ENCODE data around the gene FBLN7. TPM values are rescaled to one million over a fixed set of nuclear protein-coding genes. Genes with fewer than 3 reads are reported as not detected.

FBLN7 gene
- total RNA-seq, 1 experiment from 2014 or later: 0.14 TPM

DNA sequence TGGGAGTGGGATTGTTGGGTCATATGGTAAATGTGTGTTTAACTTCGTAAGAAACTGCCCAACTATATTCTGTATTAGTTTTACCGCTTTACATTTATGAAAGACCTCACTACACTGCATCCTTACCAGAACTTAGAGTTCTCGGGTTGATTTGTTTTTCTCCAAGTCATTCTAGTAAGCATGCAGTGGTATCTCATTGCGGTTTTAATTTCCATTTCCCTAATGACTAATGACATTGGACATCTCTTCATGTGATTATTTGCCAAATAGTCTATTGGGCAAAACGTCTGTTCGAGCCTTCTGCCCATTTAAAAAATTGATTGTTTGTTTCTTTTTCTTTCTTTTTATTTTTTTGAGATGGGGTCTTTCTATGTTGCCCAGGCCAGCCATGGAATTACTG, 6.8 kb downstream of the FBLN7 start:
- H3K4me1 Mint-ChIP-seq (ENCODE audit: insufficient read depth, unreplicated experiment): no peaks in the 10 kb centered on the region
- no peak for DNase-seq (ENCODE audit: unreplicated experiment)
- H3K9me3 Mint-ChIP-seq (ENCODE audit: unreplicated experiment): no peaks in the 10 kb centered on the region
- no peaks in the 10 kb centered on the region for H3K27me3 Mint-ChIP-seq (ENCODE audit: insufficient read depth, unreplicated experiment)
- no peak overlapping the region for H3K4me3 Mint-ChIP-seq (ENCODE audit: unreplicated experiment)
- no peaks in the 10 kb centered on the region for H3K36me3 Mint-ChIP-seq (ENCODE audit: insufficient read depth, unreplicated experiment)
- CTCF ChIA-PET: no interaction called here
- POLR2A ChIA-PET: no interaction called here
- no TSS peak for BruUV-seq (replicated peaks)
- H3K27ac Mint-ChIP-seq (ENCODE audit: low read depth, unreplicated experiment): no peak overlapping the region
- TF ChIP-seq, protein P1, sequence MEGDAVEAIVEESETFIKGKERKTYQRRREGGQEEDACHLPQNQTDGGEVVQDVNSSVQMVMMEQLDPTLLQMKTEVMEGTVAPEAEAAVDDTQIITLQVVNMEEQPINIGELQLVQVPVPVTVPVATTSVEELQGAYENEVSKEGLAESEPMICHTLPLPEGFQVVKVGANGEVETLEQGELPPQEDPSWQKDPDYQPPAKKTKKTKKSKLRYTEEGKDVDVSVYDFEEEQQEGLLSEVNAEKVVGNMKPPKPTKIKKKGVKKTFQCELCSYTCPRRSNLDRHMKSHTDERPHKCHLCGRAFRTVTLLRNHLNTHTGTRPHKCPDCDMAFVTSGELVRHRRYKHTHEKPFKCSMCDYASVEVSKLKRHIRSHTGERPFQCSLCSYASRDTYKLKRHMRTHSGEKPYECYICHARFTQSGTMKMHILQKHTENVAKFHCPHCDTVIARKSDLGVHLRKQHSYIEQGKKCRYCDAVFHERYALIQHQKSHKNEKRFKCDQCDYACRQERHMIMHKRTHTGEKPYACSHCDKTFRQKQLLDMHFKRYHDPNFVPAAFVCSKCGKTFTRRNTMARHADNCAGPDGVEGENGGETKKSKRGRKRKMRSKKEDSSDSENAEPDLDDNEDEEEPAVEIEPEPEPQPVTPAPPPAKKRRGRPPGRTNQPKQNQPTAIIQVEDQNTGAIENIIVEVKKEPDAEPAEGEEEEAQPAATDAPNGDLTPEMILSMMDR (IDR thresholded peaks at IDR 0.05; ENCODE audit: unreplicated experiment): no peak
- intact Hi-C loops (cut with micrococcal nuclease): no loop called here

DNA sequence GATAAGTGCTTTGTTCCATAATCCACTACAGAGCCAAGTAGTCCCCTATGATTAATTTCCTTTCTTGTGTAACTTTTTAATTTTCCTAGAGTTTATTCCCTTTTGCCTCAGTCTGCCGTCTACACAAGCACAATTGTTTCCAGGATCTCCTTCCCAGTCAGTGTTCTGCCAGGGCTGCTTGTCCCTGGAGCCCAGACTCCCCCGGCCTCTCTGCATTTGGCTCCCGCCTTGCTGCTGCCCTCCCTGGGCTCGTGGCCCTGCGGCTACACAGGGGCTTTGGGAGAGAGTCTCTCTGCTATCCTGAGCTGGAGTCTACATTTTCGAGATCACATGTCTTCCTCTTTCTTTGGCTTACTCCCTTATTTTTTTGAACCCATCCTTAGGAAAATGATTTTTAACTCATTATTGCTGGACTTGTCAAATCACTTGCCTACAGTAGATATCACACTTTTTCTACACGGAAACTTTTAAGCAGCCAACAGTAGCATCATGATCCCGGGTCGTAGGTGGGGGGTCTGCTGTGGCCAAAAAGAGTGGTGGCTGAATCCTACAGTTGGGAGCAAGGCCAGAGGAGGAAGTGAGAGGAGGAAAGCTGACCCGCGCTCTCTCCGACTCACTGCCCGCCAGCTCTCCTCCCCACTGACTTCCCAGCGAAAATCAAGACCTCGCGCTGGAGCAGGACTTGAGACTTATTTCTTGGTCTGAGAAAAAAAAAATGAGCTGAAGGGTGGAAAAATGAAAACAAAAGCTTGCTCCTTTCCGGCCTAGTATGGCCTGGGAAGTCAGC, 9.4 kb downstream of the FBLN7 start:
- no peaks in the 10 kb centered on the region for H3K9me3 Mint-ChIP-seq (ENCODE audit: unreplicated experiment)
- POLR2A ChIA-PET: no interaction called here

DNA sequence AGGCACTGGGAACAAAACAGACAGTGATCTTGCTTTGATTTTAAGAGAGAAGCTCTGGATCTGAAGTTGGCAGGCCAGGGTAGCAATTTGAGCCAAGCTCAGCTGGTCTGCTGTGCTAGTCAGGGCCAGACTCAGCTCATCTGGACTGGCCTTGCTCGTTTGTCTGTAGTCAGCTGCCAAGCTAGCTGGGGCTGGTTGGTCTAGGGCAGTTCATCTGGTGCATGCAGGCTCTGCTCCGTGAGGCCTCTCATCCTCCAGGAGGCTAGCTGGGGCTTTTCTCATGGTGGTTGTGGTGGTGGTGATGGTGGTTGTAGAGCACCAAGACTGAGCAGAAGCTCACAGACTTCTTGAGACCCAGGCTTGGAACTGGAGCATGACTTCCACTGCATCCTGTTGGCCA, 10.3 kb downstream of the FBLN7 start:
- no peak for DNase-seq (ENCODE audit: unreplicated experiment)
- Mint-ChIP-seq H3K27ac (ENCODE audit: low read depth, unreplicated experiment) (no peak overlapping the region), H3K4me1 (ENCODE audit: insufficient read depth, unreplicated experiment) (peaks cover 10% of the 10 kb centered on the region), H3K4me3 (ENCODE audit: unreplicated experiment) (no peak overlapping the region), H3K9me3 (ENCODE audit: unreplicated experiment) (no peaks in the 10 kb centered on the region), H3K27me3 (ENCODE audit: insufficient read depth, unreplicated experiment) (no peaks in the 10 kb centered on the region), H3K36me3 (ENCODE audit: insufficient read depth, unreplicated experiment) (no peaks in the 10 kb centered on the region)
- ChIA-PET POLR2A (interaction anchor here (0.5 kb wide), 1 partner anchor 34 kb away, joined by 3 read pairs; no protein-coding TSS in a partner anchor), CTCF (interaction anchor here (0.6 to 1.4 kb wide), 2 partner anchors 27 to 404 kb away, joined by 3 read pairs; no protein-coding TSS in a partner anchor)
- no TSS peak for BruUV-seq (replicated peaks)
- TF ChIP-seq, protein P1 (IDR thresholded peaks at IDR 0.05; ENCODE audit: unreplicated experiment): no peak
- intact Hi-C loops (cut with micrococcal nuclease): no loop called here

More for the DNA sequence above, 9.4 kb downstream of the FBLN7 start:
- no peak for DNase-seq (ENCODE audit: unreplicated experiment)
- no TSS peak for BruUV-seq (replicated peaks)
- intact Hi-C loops (cut with micrococcal nuclease): no loop called here
- no peaks in the 10 kb centered on the region for H3K27me3 Mint-ChIP-seq (ENCODE audit: insufficient read depth, unreplicated experiment)
- H3K4me3 Mint-ChIP-seq (ENCODE audit: unreplicated experiment): no peak overlapping the region
- H3K27ac Mint-ChIP-seq (ENCODE audit: low read depth, unreplicated experiment): no peak overlapping the region
- CTCF ChIA-PET: interaction anchor here (0.6 to 1.4 kb wide), 2 partner anchors 26 to 405 kb away, joined by 3 read pairs; no protein-coding TSS in a partner anchor
- no peaks in the 10 kb centered on the region for H3K36me3 Mint-ChIP-seq (ENCODE audit: insufficient read depth, unreplicated experiment)
- H3K4me1 Mint-ChIP-seq (ENCODE audit: insufficient read depth, unreplicated experiment): peaks cover 10% of the 10 kb centered on the region
- TF ChIP-seq, protein P1 (IDR thresholded peaks at IDR 0.05; ENCODE audit: unreplicated experiment): no peak

DNA sequence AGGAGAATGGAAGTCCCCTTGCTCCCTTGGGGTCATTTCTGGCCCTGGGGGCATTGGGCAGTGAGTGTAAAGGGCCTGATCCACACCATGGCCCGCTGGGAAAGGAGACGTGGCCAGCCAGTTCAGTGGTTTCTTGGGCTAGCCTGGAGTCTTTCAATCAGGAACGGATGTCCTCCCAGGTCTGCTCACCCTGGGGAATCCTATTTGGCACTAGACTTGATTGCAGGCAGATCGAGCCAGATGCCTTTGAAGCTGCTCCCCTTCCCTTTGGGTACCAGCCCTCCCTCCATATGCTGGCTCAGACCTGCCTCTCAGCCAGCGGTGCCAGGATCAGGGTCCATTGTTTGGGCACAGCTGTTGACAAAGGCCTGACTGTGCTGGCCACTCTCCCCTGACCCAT, 11.0 kb downstream of the FBLN7 start:
- POLR2A ChIA-PET: no interaction called here
- intact Hi-C loops (cut with micrococcal nuclease): no loop called here
- CTCF ChIA-PET: no interaction called here
- TF ChIP-seq, protein P1 (IDR thresholded peaks at IDR 0.05; ENCODE audit: unreplicated experiment): no peak
- no peak overlapping the region for H3K27ac Mint-ChIP-seq (ENCODE audit: low read depth, unreplicated experiment)
- no peak for DNase-seq (ENCODE audit: unreplicated experiment)
- H3K4me1 Mint-ChIP-seq (ENCODE audit: insufficient read depth, unreplicated experiment): peaks cover 10% of the 10 kb centered on the region
- no peaks in the 10 kb centered on the region for H3K36me3 Mint-ChIP-seq (ENCODE audit: insufficient read depth, unreplicated experiment)
- H3K9me3 Mint-ChIP-seq (ENCODE audit: unreplicated experiment): no peaks in the 10 kb centered on the region
- BruUV-seq (replicated peaks): no TSS peak
- no peaks in the 10 kb centered on the region for H3K27me3 Mint-ChIP-seq (ENCODE audit: insufficient read depth, unreplicated experiment)
- no peak overlapping the region for H3K4me3 Mint-ChIP-seq (ENCODE audit: unreplicated experiment)

Data from MCF 10A (cell line).